Activated CD8-positive, alpha-beta memory T cell treated with anti-CD3 and anti-CD28 coated beads, Interleukin-2, amount 10 ng/mL, durations not matched to agents 7 days and 5 days (primary cell): ENCODE measurements around the gene TMEM163. TPM values are rescaled to one million over a fixed set of nuclear protein-coding genes. Genes with fewer than 3 reads are reported as not detected.

ENCODE experiments used
- ATAC-seq: fragments of 150-1000 bp; cut with Tn5 transposase; one replicate; pipeline ENCODE4 v1.10.0; 2021; ENCODE audit warnings: moderate library complexity
- CTCF ChIA-PET: fragments of 350-600 bp; sonication (Branson Sonifier 250); formaldehyde crosslinking; loops from one replicate; lab custom pipeline; 2021; ENCODE audit warnings: antibody characterized with exemption; lab: Charles Lee
- DNase-seq: peaks from one replicate; pipeline ENCODE4 v3.0.0-alpha.2; 2020
- H3K27ac Mint-ChIP-seq: one replicate; pipeline ENCODE4 v1.8.0; 2021; ENCODE audit warnings: mild to moderate bottlenecking, mixed read lengths
- H3K27me3 Mint-ChIP-seq: one replicate; pipeline ENCODE4 v1.8.0; 2021; ENCODE audit warnings: mixed read lengths
- H3K36me3 Mint-ChIP-seq: one replicate; pipeline ENCODE4 v1.8.0; 2021; ENCODE audit warnings: mild to moderate bottlenecking, mixed read lengths
- H3K4me1 Mint-ChIP-seq: one replicate; pipeline ENCODE4 v1.8.0; 2021; ENCODE audit warnings: mixed read lengths
- H3K4me3 Mint-ChIP-seq: one replicate; pipeline ENCODE4 v1.8.0; 2021; ENCODE audit warnings: mild to moderate bottlenecking, moderate library complexity, mixed read lengths
- H3K9me3 Mint-ChIP-seq: one replicate; pipeline ENCODE4 v1.8.0; 2022; ENCODE audit warnings: low read depth, mixed read lengths
- total RNA-seq, 2 experiments: library from RNA; stranded (reverse); gene quantifications; one replicate each; pipeline ENCODE4 v1.2.3, GENCODE V29; 2021

The TMEM163 gene
- total RNA-seq, 2 experiments from 2014 or later = 2.1 to 2.3 TPM

- Mint-ChIP-seq H3K27me3 (no peaks in the 10 kb centered on the region), H3K36me3 (peaks cover under 1% of the 10 kb centered on the region), H3K4me3 (no peak overlapping the region), H3K27ac (no peak overlapping the region), H3K9me3 (no peaks in the 10 kb centered on the region), H3K4me1 (no peaks in the 10 kb centered on the region)
- DNase-seq = no peak
- CTCF ChIA-PET = no interaction called here
- ATAC-seq = no peak
These were observed 285.3 kb downstream of the TMEM163 start for GRCh38 chr2:134433469-134433868.

- Mint-ChIP-seq H3K4me1 (no peaks in the 10 kb centered on the region), H3K9me3 (no peaks in the 10 kb centered on the region), H3K4me3 (no peak overlapping the region), H3K27ac (no peak overlapping the region), H3K36me3 (peaks cover 1% of the 10 kb centered on the region), H3K27me3 (no peaks in the 10 kb centered on the region)
- DNase-seq (no peak), ATAC-seq (no peak)
- CTCF ChIA-PET = interaction anchor here (0.7 kb wide), 2 partner anchors 19 to 314 kb away, joined by 3 read pairs; no protein-coding TSS in a partner anchor
These were observed 286.3 kb downstream of the TMEM163 start for GRCh38 chr2:134432435-134432883.

- Mint-ChIP-seq H3K4me1 (no peaks in the 10 kb centered on the region), H3K4me3 (no peak overlapping the region), H3K27me3 (no peaks in the 10 kb centered on the region), H3K27ac (no peak overlapping the region), H3K9me3 (no peaks in the 10 kb centered on the region), H3K36me3 (peaks cover 1% of the 10 kb centered on the region)
- DNase-seq (no peak), ATAC-seq (no peak)
- CTCF ChIA-PET = interaction anchor here (0.7 kb wide), 2 partner anchors 19 to 313 kb away, joined by 3 read pairs; no protein-coding TSS in a partner anchor
These were observed 286.9 kb downstream of the TMEM163 start for GRCh38 chr2:134431838-134432434.

- CTCF ChIA-PET = interaction anchor here (1.6 to 1.9 kb wide), 2 partner anchors 18 to 21 kb away, joined by 3 to 6 read pairs; no protein-coding TSS in a partner anchor
- Mint-ChIP-seq H3K4me1 (peaks cover 17% of the 10 kb centered on the region), H3K27me3 (no peaks in the 10 kb centered on the region), H3K36me3 (peaks cover 1% of the 10 kb centered on the region), H3K27ac (no peak overlapping the region), H3K9me3 (no peaks in the 10 kb centered on the region), H3K4me3 (no peak overlapping the region)
- ATAC-seq = no peak
- no peak for DNase-seq
These were observed 288.9 kb downstream of the TMEM163 start for GRCh38 chr2:134429886-134430285.

- ATAC-seq = no peak
These were observed 292.1 kb downstream of the TMEM163 start for GRCh38 chr2:134426721-134427120.

GRCh38 chr2:134425724-134426496 is 292.9 kb downstream of the TMEM163 start:
- Mint-ChIP-seq H3K36me3 (peaks cover 1% of the 10 kb centered on the region), H3K9me3 (no peaks in the 10 kb centered on the region), H3K27me3 (no peaks in the 10 kb centered on the region), H3K4me3 (no peak overlapping the region), H3K27ac (no peak overlapping the region), H3K4me1 (peaks cover 19% of the 10 kb centered on the region)
- ATAC-seq = no peak
- CTCF ChIA-PET = interaction anchor here (1.6 kb wide), 1 partner anchor 14 kb away, joined by 4 read pairs; no protein-coding TSS in a partner anchor
- no peak for DNase-seq

More at GRCh38 chr2:134426721-134427120, 292.1 kb downstream of the TMEM163 start:
- H3K27me3 Mint-ChIP-seq = no peaks in the 10 kb centered on the region
- CTCF ChIA-PET = interaction anchor here (1.6 kb wide), 1 partner anchor 15 kb away, joined by 4 read pairs; no protein-coding TSS in a partner anchor
- no peak overlapping the region for H3K27ac Mint-ChIP-seq
- peaks cover 19% of the 10 kb centered on the region for H3K4me1 Mint-ChIP-seq
- peaks cover 1% of the 10 kb centered on the region for H3K36me3 Mint-ChIP-seq
- H3K4me3 Mint-ChIP-seq = no peak overlapping the region
- H3K9me3 Mint-ChIP-seq = no peaks in the 10 kb centered on the region
- no peak for DNase-seq

GRCh38 chr2:134421556-134422328 is 297.1 kb downstream of the TMEM163 start:
- no peak overlapping the region for H3K27ac Mint-ChIP-seq
- CTCF ChIA-PET = interaction anchor here (1.1 to 1.2 kb wide), 2 partner anchors 10 to 303 kb away, joined by 3 read pairs; no protein-coding TSS in a partner anchor
- peaks cover 19% of the 10 kb centered on the region for H3K4me1 Mint-ChIP-seq
- no peaks in the 10 kb centered on the region for H3K9me3 Mint-ChIP-seq
- H3K27me3 Mint-ChIP-seq = no peaks in the 10 kb centered on the region
- no peak overlapping the region for H3K4me3 Mint-ChIP-seq
- ATAC-seq (no peak), DNase-seq (no peak)
- no peaks in the 10 kb centered on the region for H3K36me3 Mint-ChIP-seq

- Mint-ChIP-seq H3K9me3 (no peaks in the 10 kb centered on the region), H3K4me3 (no peak overlapping the region), H3K4me1 (peaks cover 12% of the 10 kb centered on the region), H3K27me3 (no peaks in the 10 kb centered on the region), H3K36me3 (no peaks in the 10 kb centered on the region), H3K27ac (no peak overlapping the region)
- DNase-seq = no peak
- ATAC-seq = no peak
- CTCF ChIA-PET = interaction anchor here (1.1 to 1.2 kb wide), 2 partner anchors 9 to 303 kb away, joined by 3 read pairs; no protein-coding TSS in a partner anchor
These were observed 297.9 kb downstream of the TMEM163 start for GRCh38 chr2:134420920-134421319.

- Mint-ChIP-seq H3K4me1 (peaks cover 6% of the 10 kb centered on the region), H3K27me3 (no peaks in the 10 kb centered on the region), H3K9me3 (no peaks in the 10 kb centered on the region), H3K36me3 (no peaks in the 10 kb centered on the region), H3K27ac (no peak overlapping the region), H3K4me3 (no peak overlapping the region)
- CTCF ChIA-PET = interaction anchor here (1.1 to 2.3 kb wide), 3 partner anchors 8 to 302 kb away, joined by 3 to 8 read pairs (median 3); no protein-coding TSS in a partner anchor
- DNase-seq = no peak
- ATAC-seq = no peak
These were observed 298.5 kb downstream of the TMEM163 start for GRCh38 chr2:134420259-134420658.

- H3K36me3 Mint-ChIP-seq = no peaks in the 10 kb centered on the region
- CTCF ChIA-PET = interaction anchor here (1.1 to 2.3 kb wide), 2 partner anchors 33 to 300 kb away, joined by 3 to 8 read pairs; no protein-coding TSS in a partner anchor
- no peaks in the 10 kb centered on the region for H3K27me3 Mint-ChIP-seq
- no peak for ATAC-seq
- no peak overlapping the region for H3K4me3 Mint-ChIP-seq
- no peak for DNase-seq
- H3K9me3 Mint-ChIP-seq = no peaks in the 10 kb centered on the region
- no peaks in the 10 kb centered on the region for H3K4me1 Mint-ChIP-seq
- no peak overlapping the region for H3K27ac Mint-ChIP-seq
These were observed 300.7 kb downstream of the TMEM163 start for GRCh38 chr2:134417968-134418582.

- CTCF ChIA-PET = no interaction called here
- H3K36me3 Mint-ChIP-seq = no peaks in the 10 kb centered on the region
- no peaks in the 10 kb centered on the region for H3K27me3 Mint-ChIP-seq
- no peak overlapping the region for H3K4me3 Mint-ChIP-seq
- DNase-seq (no peak), ATAC-seq (no peak)
- no peaks in the 10 kb centered on the region for H3K9me3 Mint-ChIP-seq
- H3K4me1 Mint-ChIP-seq = peaks cover 8% of the 10 kb centered on the region
- no peak overlapping the region for H3K27ac Mint-ChIP-seq
These were observed 302.2 kb downstream of the TMEM163 start for GRCh38 chr2:134416637-134417036.

GRCh38 chr2:134416018-134416417 is 302.8 kb downstream of the TMEM163 start:
- no peak for ATAC-seq
- Mint-ChIP-seq H3K9me3 (no peaks in the 10 kb centered on the region), H3K4me3 (no peak overlapping the region), H3K4me1 (peaks cover 14% of the 10 kb centered on the region), H3K27me3 (no peaks in the 10 kb centered on the region), H3K27ac (no peak overlapping the region), H3K36me3 (no peaks in the 10 kb centered on the region)
- no peak for DNase-seq
- CTCF ChIA-PET = no interaction called here
